Activated B cell treated with CpG ODN at 0.5 μM for 24 hours (primary cell): ENCODE measurements around the gene CASR. TPM values are rescaled to one million over a fixed set of nuclear protein-coding genes. Genes with fewer than 3 reads are reported as not detected.
"Not testable (repeated sequence)": the region's sequence is repeated elsewhere in the genome, so short reads cannot be mapped to it uniquely, and the experiment has no call there.

Source experiments
- ATAC-seq: fragments of 200-7000 bp; cut with Tn5 transposase; one replicate; pipeline ENCODE4 v1.10.0; 2021; ENCODE audit warnings: low read depth, mild to moderate bottlenecking, moderate library complexity
- CTCF ChIA-PET: fragments of 350-600 bp; sonication (Branson Sonifier 250); formaldehyde crosslinking; loops from one replicate; lab custom pipeline; 2021; ENCODE audit warnings: antibody characterized with exemption; lab: Charles Lee
- POLR2A ChIA-PET: fragments of 350-600 bp; sonication (Branson Sonifier 250); formaldehyde crosslinking; loops from one replicate; lab custom pipeline; 2021; ENCODE audit warnings: antibody characterized with exemption; lab: Charles Lee
- DNase-seq: peaks from one replicate; pipeline ENCODE4 v3.0.0; 2022
- H3K27ac Mint-ChIP-seq: one replicate; pipeline ENCODE4 v1.8.0; 2020; ENCODE audit warnings: mixed read lengths
- H3K27me3 Mint-ChIP-seq: one replicate; pipeline ENCODE4 v1.8.0; 2021; ENCODE audit warnings: mixed read lengths
- H3K36me3 Mint-ChIP-seq: one replicate; pipeline ENCODE4 v1.8.0; 2021; ENCODE audit warnings: low read depth, mixed read lengths
- H3K4me1 Mint-ChIP-seq: one replicate; pipeline ENCODE4 v1.8.0; 2021; ENCODE audit warnings: mixed read lengths
- H3K4me3 Mint-ChIP-seq: one replicate; pipeline ENCODE4 v1.8.0; 2020; ENCODE audit warnings: mild to moderate bottlenecking, mixed read lengths
- H3K9me3 Mint-ChIP-seq: one replicate; pipeline ENCODE4 v1.8.0; 2020; ENCODE audit warnings: mixed read lengths
- intact Hi-C: fragments of 100-400 bp; cut with micrococcal nuclease; formaldehyde crosslinking; loops from one replicate; pipeline ENCODE4 v1.15.1; 2024
- total RNA-seq: library from RNA; stranded (reverse); gene quantifications from 2 replicates; pipeline ENCODE4 v1.2.3, GENCODE V29; 2022
- TF ChIP-seq, protein P1 (sequence below): fragments of 200-600 bp; IDR thresholded peaks from one replicate; pipeline ENCODE4 v1.8.0; 2022; ENCODE audit warnings: antibody characterized with exemption, mild to moderate bottlenecking

Gene CASR
- total RNA-seq, 1 donor from 2014 or later, result 0.02 TPM

DNA sequence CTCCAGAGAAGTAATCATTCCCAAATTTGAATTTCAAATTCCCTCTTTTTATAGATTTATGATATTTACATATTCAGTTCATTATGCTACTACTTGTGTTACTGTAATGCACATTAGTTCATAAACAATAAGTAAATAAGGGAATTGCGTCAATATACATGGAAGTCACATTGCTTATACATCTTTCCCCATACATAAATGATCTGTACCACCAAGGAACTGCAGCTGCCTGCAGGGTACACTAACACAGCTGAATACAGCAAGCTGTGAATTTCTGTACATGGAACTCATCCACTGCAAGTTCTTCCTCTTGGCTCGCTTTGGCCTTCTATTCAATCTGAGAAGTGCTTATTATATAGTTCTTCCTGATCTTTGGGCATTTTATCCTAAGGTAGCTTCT is 15.5 kb downstream of the CASR start:
- TF ChIP-seq, protein P1, sequence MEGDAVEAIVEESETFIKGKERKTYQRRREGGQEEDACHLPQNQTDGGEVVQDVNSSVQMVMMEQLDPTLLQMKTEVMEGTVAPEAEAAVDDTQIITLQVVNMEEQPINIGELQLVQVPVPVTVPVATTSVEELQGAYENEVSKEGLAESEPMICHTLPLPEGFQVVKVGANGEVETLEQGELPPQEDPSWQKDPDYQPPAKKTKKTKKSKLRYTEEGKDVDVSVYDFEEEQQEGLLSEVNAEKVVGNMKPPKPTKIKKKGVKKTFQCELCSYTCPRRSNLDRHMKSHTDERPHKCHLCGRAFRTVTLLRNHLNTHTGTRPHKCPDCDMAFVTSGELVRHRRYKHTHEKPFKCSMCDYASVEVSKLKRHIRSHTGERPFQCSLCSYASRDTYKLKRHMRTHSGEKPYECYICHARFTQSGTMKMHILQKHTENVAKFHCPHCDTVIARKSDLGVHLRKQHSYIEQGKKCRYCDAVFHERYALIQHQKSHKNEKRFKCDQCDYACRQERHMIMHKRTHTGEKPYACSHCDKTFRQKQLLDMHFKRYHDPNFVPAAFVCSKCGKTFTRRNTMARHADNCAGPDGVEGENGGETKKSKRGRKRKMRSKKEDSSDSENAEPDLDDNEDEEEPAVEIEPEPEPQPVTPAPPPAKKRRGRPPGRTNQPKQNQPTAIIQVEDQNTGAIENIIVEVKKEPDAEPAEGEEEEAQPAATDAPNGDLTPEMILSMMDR, result no peak
- Mint-ChIP-seq H3K9me3 (peaks cover under 1% of the 10 kb centered on the region), H3K27me3 (peaks cover 1% of the 10 kb centered on the region), H3K4me1 (no peaks in the 10 kb centered on the region), H3K4me3 (no peak overlapping the region), H3K36me3 (no peaks in the 10 kb centered on the region), H3K27ac (no peak overlapping the region)
- no peak for DNase-seq
- intact Hi-C loops, result no loop called here
- POLR2A ChIA-PET, result no interaction called here
- CTCF ChIA-PET, result no interaction called here
- no peak for ATAC-seq

GRCh38 chr3:122199552-122199951 is 16.1 kb downstream of the CASR start:
- intact Hi-C loops, result no loop called here

GRCh38 chr3:122200661-122201060 is 17.2 kb downstream of the CASR start:
- DNase-seq, result no peak
- intact Hi-C loops, result no loop called here
- H3K4me3 Mint-ChIP-seq, result no peak overlapping the region
- CTCF ChIA-PET, result no interaction called here
- H3K4me1 Mint-ChIP-seq, result no peaks in the 10 kb centered on the region
- H3K36me3 Mint-ChIP-seq, result no peaks in the 10 kb centered on the region
- no peak for ATAC-seq
- POLR2A ChIA-PET, result no interaction called here
- no peak overlapping the region for H3K27ac Mint-ChIP-seq
- TF ChIP-seq, protein P1, result no peak
- H3K9me3 Mint-ChIP-seq, result peaks cover 4% of the 10 kb centered on the region
- H3K27me3 Mint-ChIP-seq, result peaks cover 1% of the 10 kb centered on the region

More at GRCh38 chr3:122199552-122199951, 16.1 kb downstream of the CASR start:
- no peak for DNase-seq
- H3K27ac Mint-ChIP-seq, result no peak overlapping the region
- TF ChIP-seq, protein P1, result no peak
- CTCF ChIA-PET, result no interaction called here
- H3K27me3 Mint-ChIP-seq, result peaks cover 1% of the 10 kb centered on the region
- no peak for ATAC-seq
- peaks cover 4% of the 10 kb centered on the region for H3K9me3 Mint-ChIP-seq
- no peaks in the 10 kb centered on the region for H3K36me3 Mint-ChIP-seq
- H3K4me3 Mint-ChIP-seq, result no peak overlapping the region
- H3K4me1 Mint-ChIP-seq, result no peaks in the 10 kb centered on the region
- POLR2A ChIA-PET, result no interaction called here

- ATAC-seq, intact Hi-C loops, H3K27me3 Mint-ChIP-seq: not testable (repeated sequence)
These were observed 18.0 kb downstream of the CASR start for GRCh38 chr3:122201476-122201875.

DNA sequence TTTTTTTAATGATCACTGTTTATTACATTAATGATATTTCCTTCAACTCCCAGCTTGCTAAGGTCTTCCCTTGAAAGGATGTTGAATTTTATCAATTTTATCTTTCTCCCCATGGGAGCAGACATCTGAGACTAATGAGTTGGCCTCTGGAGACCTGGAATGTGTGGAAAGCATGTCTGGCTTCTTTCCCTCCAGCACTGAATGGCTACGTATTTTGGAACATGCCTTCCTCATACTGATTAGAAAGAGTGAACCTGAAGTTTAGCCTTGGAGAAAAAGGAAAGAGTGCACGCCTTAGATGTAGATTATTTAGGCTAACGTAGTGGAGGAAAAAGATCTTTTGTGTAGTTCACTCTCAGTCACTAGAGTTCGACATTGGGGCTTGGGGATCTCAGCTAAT is 25.1 kb downstream of the CASR start:
- DNase-seq (no peak), ATAC-seq (no peak)
- H3K27me3 Mint-ChIP-seq, result peaks cover 3% of the 10 kb centered on the region
- intact Hi-C loops, result no loop called here
- H3K9me3 Mint-ChIP-seq, result peaks cover 5% of the 10 kb centered on the region
- POLR2A ChIA-PET, result no interaction called here
- TF ChIP-seq, protein P1, result no peak
- no peak overlapping the region for H3K4me3 Mint-ChIP-seq
- CTCF ChIA-PET, result no interaction called here
- H3K27ac Mint-ChIP-seq, result no peak overlapping the region
- no peaks in the 10 kb centered on the region for H3K36me3 Mint-ChIP-seq
- H3K4me1 Mint-ChIP-seq, result no peaks in the 10 kb centered on the region

More at GRCh38 chr3:122201476-122201875, 18.0 kb downstream of the CASR start:
- DNase-seq, H3K4me1 Mint-ChIP-seq, H3K27ac Mint-ChIP-seq, CTCF ChIA-PET, POLR2A ChIA-PET, H3K4me3 Mint-ChIP-seq, H3K36me3 Mint-ChIP-seq, H3K9me3 Mint-ChIP-seq: not testable (repeated sequence)

GRCh38 chr3:122213650-122214049 is 30.2 kb downstream of the CASR start:
- no peak for DNase-seq
- TF ChIP-seq, protein P1, result no peak
- Mint-ChIP-seq H3K4me3 (no peak overlapping the region), H3K36me3 (no peaks in the 10 kb centered on the region), H3K27me3 (peaks cover 8% of the 10 kb centered on the region), H3K9me3 (peaks cover 2% of the 10 kb centered on the region), H3K4me1 (no peaks in the 10 kb centered on the region), H3K27ac (no peak overlapping the region)
- intact Hi-C loops, result no loop called here
- ATAC-seq, result no peak
- ChIA-PET POLR2A (no interaction called here), CTCF (no interaction called here)
